ENCODE measurements around the gene ADAM19. TPM values are rescaled to one million over a fixed set of nuclear protein-coding genes. Genes with fewer than 3 reads are reported as not detected.
A peak's percentile ranks its signal among the peaks of the same experiment; 100 is the strongest.
"Not testable (repeated sequence)": the region's sequence is repeated elsewhere in the genome, so short reads cannot be mapped to it uniquely, and the experiment has no call there.

The ADAM19 gene
- polyA plus RNA-seq, 1 of the 3 experiments (the other 2 are of a cell fraction) = 46.9 TPM

- Histone ChIP-seq H3K9me3 (no peaks in the 10 kb centered on the region), H4K20me1 (ENCODE audit: insufficient read depth) (no peaks in the 10 kb centered on the region), H3K9me2 (no peaks in the 10 kb centered on the region), H3K27ac (ENCODE audit: low read depth in 2 of 2, low read length in 1 of 2) (no peak overlapping the region), H3K4me2 (no peak overlapping the region), H3K79me2 (ENCODE audit: insufficient read depth) (no peaks in the 10 kb centered on the region), H3K9ac (no peak overlapping the region), H3K4me1 (ENCODE audit: control insufficient read depth in 1 of 2, insufficient read depth in 2 of 2, low read depth in 1 of 2, low read length in 1 of 2) (no peaks in the 10 kb centered on the region), H2AFZ (ENCODE audit: low read depth) (0 out of 2 replicates have a peak overlapping the region, but pooled peaks have one; percentile 4), H3K27me3 (ENCODE audit: insufficient read depth) (no peaks in the 10 kb centered on the region), H3F3A (replicated peaks; ENCODE audit: insufficient read depth) (no peaks in the 10 kb centered on the region), H3K4me3 (ENCODE audit: low read depth in 2 of 2, low read length in 1 of 2) (no peak overlapping the region; a peak in 1 of 4 replicates), H3K36me3 (replicated peaks in 1 of 2; ENCODE audit: control insufficient read depth in 1 of 2, insufficient read depth in 2 of 2, low read length in 1 of 2) (no peaks in the 10 kb centered on the region)
- WGBS (ENCODE audit: low lambda C conversion rate) = 53% methylated on average over 4 of the region's 4 CpGs
- ChIA-PET POLR2A (no interaction called here), CTCF (interaction anchor here (0.6 to 5.1 kb wide), 26 partner anchors 11 to 287 kb away, joined by 3 to 54 read pairs (median 5); partner anchors contain the start of gene NIPAL4)
- DNase-seq = no peak
- TF ChIP-seq SMC3 (IDR thresholded peaks at IDR 0.05; ENCODE audit: low read depth, low read length) = peak; percentile 71
- no peak for TF ChIP-seq IRF3 (IDR thresholded peaks at IDR 0.05; ENCODE audit: low read depth, low read length)
- TF ChIP-seq EZH2phosphoT487 (IDR thresholded peaks at IDR 0.05; ENCODE audit: borderline replicate concordance, low read depth) = no peak
- peak; percentile 78 for TF ChIP-seq RAD21 (IDR thresholded peaks at IDR 0.05; ENCODE audit: low read length)
- TF ChIP-seq CTCF (IDR thresholded peaks at IDR 0.05) = peak; percentile 62
- TF ChIP-seq TAF1 (IDR thresholded peaks at IDR 0.05; ENCODE audit: borderline replicate concordance, low read depth, low read length) = no peak
- no peak for TF ChIP-seq EP300 (IDR thresholded peaks at IDR 0.05; ENCODE audit: borderline replicate concordance in 1 of 2, low read depth in 1 of 2, low read length in 1 of 2)
These were observed 143.9 kb downstream of the ADAM19 start for GRCh38 chr5:157431544-157432200.

GRCh38 chr5:157429920-157430319, 145.7 kb downstream of the ADAM19 start:
- H3K27me3 ChIP-seq (ENCODE audit: insufficient read depth); H3K9me2 ChIP-seq; H3K9ac ChIP-seq; H3K4me3 ChIP-seq (ENCODE audit: low read depth in 2 of 2, low read length in 1 of 2); H3F3A ChIP-seq (replicated peaks; ENCODE audit: insufficient read depth); H2AFZ ChIP-seq (ENCODE audit: low read depth); H3K4me1 ChIP-seq (ENCODE audit: control insufficient read depth in 1 of 2, insufficient read depth in 2 of 2, low read depth in 1 of 2, low read length in 1 of 2); H3K79me2 ChIP-seq (ENCODE audit: insufficient read depth); POLR2A ChIA-PET; DNase-seq; H3K9me3 ChIP-seq; H4K20me1 ChIP-seq (ENCODE audit: insufficient read depth); H3K4me2 ChIP-seq; H3K27ac ChIP-seq (ENCODE audit: low read depth in 2 of 2, low read length in 1 of 2); H3K36me3 ChIP-seq (replicated peaks in 1 of 2; ENCODE audit: control insufficient read depth in 1 of 2, insufficient read depth in 2 of 2, low read length in 1 of 2): not testable (repeated sequence)
- WGBS (ENCODE audit: low lambda C conversion rate) = 87% methylated on average over 5 of the region's 5 CpGs
- CTCF ChIA-PET = interaction anchor here (1.0 to 5.1 kb wide), 2 partner anchors 19 to 46 kb away, joined by 3 to 54 read pairs; no protein-coding TSS in a partner anchor

Small RNA genes within 50 kb of the gene (small RNA-seq; reads per million reads assigned to genes)
- 0 reads per million in 7 experiments for gene RNU6-390P

Other genes with a start within 250 kb of the ADAM19 start
- gene NIPAL4, start 115.6 kb downstream of the ADAM19 start, polyA plus RNA-seq (2012; rRNA removed) = 2.3 and 2.6 TPM in 2 replicates
- gene SOX30, start 76.7 kb upstream of the ADAM19 start, polyA plus RNA-seq (2012; rRNA removed) = 0.10 and 0.13 TPM in 2 replicates
- gene C5orf52, start 95.8 kb upstream of the ADAM19 start, polyA plus RNA-seq (2012; rRNA removed) = not detected in 2 replicates
- gene THG1L, start 155.6 kb upstream of the ADAM19 start, polyA plus RNA-seq (2012; rRNA removed) = 32.0 and 37.0 TPM in 2 replicates
- 0.95 and 1.3 TPM in 2 replicates for gene LSM11, start 167.9 kb upstream of the ADAM19 start, polyA plus RNA-seq (2012; rRNA removed)

Data from SK-N-SH (cell line).